HAP-1 (cell line): ENCODE data around the gene CHD1L.
"Not testable (repeated sequence)": the region's sequence is repeated elsewhere in the genome, so short reads cannot be mapped to it uniquely, and the experiment has no call there.

Experiments
- DNase-seq, 2 experiments: peaks; one replicate each; pipeline ENCODE4 v3.0.0-alpha.2; 2016 to 2020; ENCODE audit warnings: low spot score in 2 of 2
- H3K27me3 ChIP-seq: fragments of 250-450 bp; sonication (Bioruptor Pico); 2 replicates; pipeline ENCODE4 v1.5.1; 2020; ENCODE audit warnings: low read depth, mild to moderate bottlenecking, moderate library complexity
- H3K36me3 ChIP-seq: fragments of 250-450 bp; sonication (Bioruptor Pico); replicated peaks from 2 replicates; pipeline ENCODE4 v1.5.1; 2020; ENCODE audit warnings: mild to moderate bottlenecking
- H3K4me1 ChIP-seq: fragments of 250-450 bp; sonication (Bioruptor Pico); 2 replicates; pipeline ENCODE4 v1.5.1; 2020; ENCODE audit warnings: mild to moderate bottlenecking
- H3K4me3 ChIP-seq: fragments of 250-450 bp; sonication (Bioruptor Pico); 2 replicates; pipeline ENCODE4 v1.5.1; 2020; ENCODE audit warnings: mild to moderate bottlenecking, moderate library complexity
- H3K9me3 ChIP-seq: fragments of 250-450 bp; sonication (Bioruptor Pico); 2 replicates; pipeline ENCODE4 v1.5.1; 2020; ENCODE audit warnings: mild to moderate bottlenecking, moderate library complexity
- in situ Hi-C: fragments of 300-500 bp; cut with MboI; formaldehyde crosslinking; loops from 3 replicates; pipeline ENCODE4 v1.14.3; 2020; ENCODE audit warnings: low sequenced_read_pairs, inconsistent platforms, mixed read lengths

CHD1L gene

GRCh38 chr1:147242449-147243227 is at the start of gene CHD1L:
Gene CHD1L, plus strand, starts transcription at chr1:147242684. Its CDS starts 20 bp downstream, at chr1:147242704.
- DNase-seq, result peak; percentile 90 to 95
- Histone ChIP-seq H3K9me3 (no peaks in the 10 kb centered on the region; the same call in 1 of the 2 replicates), H3K4me1 (peaks cover 13% of the 10 kb centered on the region), H3K27me3 (no peaks in the 10 kb centered on the region), H3K4me3 (peak within 1 kb of the TSS; percentile 93), H3K36me3 (0 out of 2 replicates have a peak, but pooled peaks cover 2% of the 10 kb centered on the region)
- in situ Hi-C loops, result loop anchor here (5.0 kb wide), 1 partner anchor 70 kb away; the partner anchor contains the start of gene PRKAB2

GRCh38 chr1:147197324-147197723 is 45.2 kb upstream of the CHD1L start:
- in situ Hi-C loops, H3K4me1 ChIP-seq: not testable (repeated sequence)

GRCh38 chr1:147201276-147201675 is 41.2 kb upstream of the CHD1L start:
- DNase-seq, result no peak
- in situ Hi-C loops, result no loop called here
- H3K4me3 ChIP-seq, result no peak overlapping the region

More at GRCh38 chr1:147197324-147197723, 45.2 kb upstream of the CHD1L start:
- not testable (repeated sequence) for H3K27me3 ChIP-seq, H3K9me3 ChIP-seq, H3K4me3 ChIP-seq, H3K36me3 ChIP-seq, DNase-seq

GRCh38 chr1:147201786-147202185 is 40.7 kb upstream of the CHD1L start:
- Histone ChIP-seq H3K36me3 (no peaks in the 10 kb centered on the region), H3K4me3 (no peak overlapping the region), H3K4me1 (no peaks in the 10 kb centered on the region), H3K27me3 (peaks cover under 1% of the 10 kb centered on the region; the same call in 1 of the 2 replicates), H3K9me3 (no peaks in the 10 kb centered on the region)
- no peak for DNase-seq
- in situ Hi-C loops, result no loop called here

More at GRCh38 chr1:147201276-147201675, 41.2 kb upstream of the CHD1L start:
- Histone ChIP-seq H3K36me3 (no peaks in the 10 kb centered on the region), H3K4me1 (no peaks in the 10 kb centered on the region), H3K27me3 (peaks cover 4% of the 10 kb centered on the region; the same call in 1 of the 2 replicates), H3K9me3 (no peaks in the 10 kb centered on the region)

- no peaks in the 10 kb centered on the region for H3K4me1 ChIP-seq
- no peak for DNase-seq
- H3K4me3 ChIP-seq, result no peak overlapping the region
- H3K9me3 ChIP-seq, result no peaks in the 10 kb centered on the region
- H3K36me3 ChIP-seq, result no peaks in the 10 kb centered on the region
- in situ Hi-C loops, result no loop called here
- H3K27me3 ChIP-seq, result no peaks in the 10 kb centered on the region
Observed at GRCh38 chr1:147202576-147202975, 39.9 kb upstream of the CHD1L start.

- no peak for DNase-seq
- Histone ChIP-seq H3K4me1 (no peaks in the 10 kb centered on the region), H3K27me3 (no peaks in the 10 kb centered on the region), H3K9me3 (no peaks in the 10 kb centered on the region), H3K4me3 (no peak overlapping the region), H3K36me3 (no peaks in the 10 kb centered on the region)
- in situ Hi-C loops, result no loop called here
Observed at GRCh38 chr1:147204080-147204479, 38.4 kb upstream of the CHD1L start.

- in situ Hi-C loops, result no loop called here
- no peak for DNase-seq
- H3K4me1 ChIP-seq, result no peaks in the 10 kb centered on the region
Observed at GRCh38 chr1:147207192-147207591, 35.3 kb upstream of the CHD1L start.

GRCh38 chr1:147208619-147209018 is 33.9 kb upstream of the CHD1L start:
- H3K4me3 ChIP-seq, result no peak overlapping the region
- H3K9me3 ChIP-seq, result no peaks in the 10 kb centered on the region
- H3K4me1 ChIP-seq, result no peaks in the 10 kb centered on the region
- in situ Hi-C loops, result no loop called here
- no peak for DNase-seq
- H3K27me3 ChIP-seq, result no peaks in the 10 kb centered on the region; the same call in 1 of the 2 replicates
- H3K36me3 ChIP-seq, result no peaks in the 10 kb centered on the region

More at GRCh38 chr1:147207192-147207591, 35.3 kb upstream of the CHD1L start:
- Histone ChIP-seq H3K4me3 (no peak overlapping the region), H3K9me3 (no peaks in the 10 kb centered on the region), H3K27me3 (no peaks in the 10 kb centered on the region; the same call in 1 of the 2 replicates), H3K36me3 (no peaks in the 10 kb centered on the region)

GRCh38 chr1:147209825-147210821 is 32.4 kb upstream of the CHD1L start:
- Histone ChIP-seq H3K9me3 (no peaks in the 10 kb centered on the region), H3K36me3 (no peaks in the 10 kb centered on the region), H3K27me3 (no peaks in the 10 kb centered on the region; the same call in 1 of the 2 replicates), H3K4me3 (no peak overlapping the region), H3K4me1 (no peaks in the 10 kb centered on the region)
- DNase-seq, result no peak
- in situ Hi-C loops, result no loop called here

GRCh38 chr1:147210987-147211386 is 31.5 kb upstream of the CHD1L start:
- Histone ChIP-seq H3K4me3 (no peak overlapping the region), H3K36me3 (no peaks in the 10 kb centered on the region), H3K27me3 (no peaks in the 10 kb centered on the region; the same call in 1 of the 2 replicates), H3K4me1 (no peaks in the 10 kb centered on the region), H3K9me3 (no peaks in the 10 kb centered on the region)
- DNase-seq, result no peak
- in situ Hi-C loops, result no loop called here

GRCh38 chr1:147211577-147211976 is 30.9 kb upstream of the CHD1L start:
- in situ Hi-C loops, result no loop called here
- no peaks in the 10 kb centered on the region for H3K36me3 ChIP-seq
- H3K4me3 ChIP-seq, result no peak overlapping the region
- H3K4me1 ChIP-seq, result no peaks in the 10 kb centered on the region
- H3K9me3 ChIP-seq, result no peaks in the 10 kb centered on the region
- no peak for DNase-seq
- H3K27me3 ChIP-seq, result no peaks in the 10 kb centered on the region; the same call in 1 of the 2 replicates

GRCh38 chr1:147213271-147213670 is 29.2 kb upstream of the CHD1L start:
- in situ Hi-C loops, result no loop called here
- Histone ChIP-seq H3K4me1 (no peaks in the 10 kb centered on the region), H3K36me3 (no peaks in the 10 kb centered on the region), H3K27me3 (no peaks in the 10 kb centered on the region; the same call in 1 of the 2 replicates), H3K9me3 (no peaks in the 10 kb centered on the region), H3K4me3 (no peak overlapping the region)
- DNase-seq, result no peak

GRCh38 chr1:147214325-147214724 is 28.2 kb upstream of the CHD1L start:
- Histone ChIP-seq H3K36me3 (no peaks in the 10 kb centered on the region), H3K4me3 (no peak overlapping the region), H3K27me3 (no peaks in the 10 kb centered on the region; the same call in 1 of the 2 replicates), H3K4me1 (no peaks in the 10 kb centered on the region), H3K9me3 (no peaks in the 10 kb centered on the region)
- no peak for DNase-seq
- in situ Hi-C loops, result no loop called here
